Stimulated activated naive B cell treated with anti-CD40 and anti-IgM and Interleukin-4, amounts not matched to agents 10 μg/mL and 1 μg/mL and 100 μg/mL, for 72 hours (primary cell): ENCODE results near the gene ERC2.
A peak's percentile ranks its signal among the peaks of the same experiment; 100 is the strongest.

Experiments used
- ATAC-seq, 2 donors: fragments of 150-1000 bp; cut with Tn5 transposase; replicated peaks; 2 replicates each; pipeline ENCODE4 v1.10.0; 2021; ENCODE audit warnings: moderate library complexity in 1 of 2
- DNase-seq: peaks from one replicate; pipeline ENCODE4 v3.0.0; 2021
- H3K27ac Mint-ChIP-seq: one replicate; pipeline ENCODE4 v1.8.0; 2022; ENCODE audit warnings: mild to moderate bottlenecking, mixed read lengths
- H3K27me3 Mint-ChIP-seq, 2 donors: one replicate each; pipeline ENCODE4 v1.8.0; 2022; ENCODE audit warnings: mixed read lengths in 2 of 2
- H3K36me3 Mint-ChIP-seq, 2 donors: one replicate each; pipeline ENCODE4 v1.8.0; 2022; ENCODE audit warnings: mixed read lengths in 2 of 2, mild to moderate bottlenecking in 1 of 2
- H3K4me1 Mint-ChIP-seq, 2 donors: one replicate each; pipeline ENCODE4 v1.8.0; 2022; ENCODE audit warnings: mixed read lengths in 2 of 2, mild to moderate bottlenecking in 1 of 2
- H3K4me3 Mint-ChIP-seq, 2 donors: one replicate each; pipeline ENCODE4 v1.8.0; 2022; ENCODE audit warnings: mild to moderate bottlenecking in 2 of 2, mixed read lengths in 2 of 2, moderate library complexity in 1 of 2
- H3K9me3 Mint-ChIP-seq, 2 donors: one replicate each; pipeline ENCODE4 v1.8.0; 2022; ENCODE audit warnings: mixed read lengths in 2 of 2, mild to moderate bottlenecking in 1 of 2

Gene ERC2

DNA sequence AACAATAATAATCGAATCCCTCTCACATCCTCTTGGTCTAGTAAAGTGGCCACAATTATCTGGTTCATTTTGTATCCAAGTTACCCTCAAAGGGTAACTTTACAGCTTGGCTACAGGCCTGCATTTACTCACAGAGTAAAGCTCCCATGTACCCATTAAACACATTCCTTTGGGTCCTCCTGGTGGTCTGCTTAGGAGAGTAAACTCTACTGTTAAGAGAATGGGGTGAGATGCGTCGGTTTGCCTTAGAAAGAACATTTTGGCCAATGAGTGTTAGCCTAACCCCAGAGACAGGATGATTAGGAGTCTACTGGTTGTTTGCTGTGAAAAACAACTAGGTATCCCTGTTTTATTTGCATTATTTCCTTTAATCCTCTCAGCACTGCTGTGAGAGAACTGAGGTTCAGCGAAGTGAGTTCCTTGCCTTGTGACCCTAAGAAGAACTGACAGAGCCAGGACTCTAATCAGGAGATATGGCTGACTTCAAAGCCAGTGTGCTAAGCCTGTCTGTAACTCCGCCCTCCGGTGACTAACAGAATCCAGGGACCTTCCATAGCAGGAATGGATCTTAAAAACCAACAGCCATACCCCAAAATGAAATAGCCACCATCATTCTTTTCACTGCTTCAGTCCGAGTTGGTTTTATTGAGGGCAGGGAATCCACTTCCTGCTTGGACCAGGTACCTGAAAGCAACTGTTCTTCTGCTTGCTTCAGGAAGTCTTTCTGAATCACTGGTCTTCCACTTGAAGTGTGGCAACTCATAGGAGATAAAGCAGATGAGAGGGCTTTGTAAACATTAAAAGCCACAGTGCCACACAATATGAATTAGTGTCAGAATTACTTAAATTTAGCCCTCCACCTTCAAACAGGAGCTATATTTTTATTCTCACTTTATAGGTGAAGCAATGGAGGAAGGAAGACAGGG lies 663.8 kb downstream of the ERC2 start:
- H3K4me3 Mint-ChIP-seq, result no peak overlapping the region
- no peaks in the 10 kb centered on the region for H3K36me3 Mint-ChIP-seq
- peaks cover 0 to 6% of the 10 kb centered on the region in 2 donors for H3K27me3 Mint-ChIP-seq
- no peaks in the 10 kb centered on the region for H3K4me1 Mint-ChIP-seq
- peaks cover 0 to 2% of the 10 kb centered on the region in 2 donors for H3K9me3 Mint-ChIP-seq
- H3K27ac Mint-ChIP-seq, result peak overlapping the region; percentile 28
- ATAC-seq, result no peak
- no peak for DNase-seq

DNA sequence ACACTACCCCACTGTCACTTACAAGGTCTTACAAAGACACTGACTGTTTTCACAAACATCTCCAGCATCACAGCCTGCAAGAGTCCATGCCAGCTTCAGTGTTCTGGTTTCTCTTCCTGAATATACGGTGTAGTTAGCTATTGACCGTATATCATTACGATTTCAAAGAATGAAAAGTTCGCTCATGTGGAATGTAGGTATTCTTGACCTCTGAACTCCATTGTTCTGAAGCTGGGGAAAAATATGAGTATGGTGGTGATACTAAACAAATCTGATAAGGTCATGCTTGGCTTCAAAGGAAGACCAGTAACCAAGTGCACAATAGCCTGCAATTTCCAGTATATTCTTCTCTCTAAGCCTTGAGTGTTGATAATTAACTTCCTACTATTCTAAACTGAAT lies 665.5 kb downstream of the ERC2 start:
- no peak overlapping the region for H3K4me3 Mint-ChIP-seq
- no peaks in the 10 kb centered on the region for H3K9me3 Mint-ChIP-seq

DNA sequence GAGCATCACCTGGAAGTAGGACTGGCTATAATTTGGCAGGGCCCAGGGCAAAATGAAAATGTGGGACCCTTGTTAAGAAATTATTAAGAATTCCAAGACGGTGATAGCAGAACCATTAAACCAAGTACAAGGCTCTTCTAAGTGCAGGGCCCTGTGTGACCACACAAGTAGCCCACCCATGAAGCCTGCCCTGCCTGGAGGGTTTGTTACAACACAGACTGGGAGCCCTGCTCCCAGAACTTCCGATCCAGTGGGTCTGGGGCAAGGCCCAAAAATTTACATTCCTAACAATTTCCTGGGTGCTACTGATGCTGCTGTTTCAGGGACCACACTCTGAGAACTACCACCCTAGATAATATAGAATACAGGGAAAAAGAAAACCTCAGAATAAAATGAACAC lies 666.6 kb downstream of the ERC2 start:
- peaks cover 0 to 6% of the 10 kb centered on the region in 2 donors for H3K27me3 Mint-ChIP-seq
- no peak for DNase-seq
- no peaks in the 10 kb centered on the region for H3K36me3 Mint-ChIP-seq
- H3K27ac Mint-ChIP-seq, result no peak overlapping the region
- no peaks in the 10 kb centered on the region for H3K4me1 Mint-ChIP-seq
- no peak for ATAC-seq
- no peak overlapping the region for H3K4me3 Mint-ChIP-seq
- no peaks in the 10 kb centered on the region for H3K9me3 Mint-ChIP-seq

More for the DNA sequence above, 665.5 kb downstream of the ERC2 start:
- ATAC-seq, result no peak
- H3K27me3 Mint-ChIP-seq, result peaks cover 0 to 6% of the 10 kb centered on the region in 2 donors
- no peak for DNase-seq
- H3K36me3 Mint-ChIP-seq, result no peaks in the 10 kb centered on the region
- H3K27ac Mint-ChIP-seq, result no peak overlapping the region
- no peaks in the 10 kb centered on the region for H3K4me1 Mint-ChIP-seq

DNA sequence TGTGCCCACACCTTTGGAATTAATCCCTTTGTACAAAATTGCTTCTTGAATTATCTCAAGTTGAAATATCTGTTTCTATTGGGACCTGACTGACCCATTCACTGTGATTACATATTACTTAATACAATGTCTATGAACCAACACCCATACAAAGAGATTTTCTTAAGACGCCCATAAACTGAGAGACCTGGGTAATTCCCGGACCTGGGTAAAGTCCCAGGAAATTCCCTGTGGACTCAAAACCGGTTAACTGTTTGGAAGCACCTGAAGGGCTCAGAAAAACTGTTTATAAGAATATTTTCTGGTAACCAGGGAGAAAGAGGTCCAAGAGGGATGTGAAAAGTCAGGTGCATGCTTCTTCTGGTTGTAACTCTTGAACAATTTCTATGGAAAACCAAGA lies 667.2 kb downstream of the ERC2 start:
- no peak for ATAC-seq
- Mint-ChIP-seq H3K27me3 (peaks cover 0 to 2% of the 10 kb centered on the region in 2 donors), H3K27ac (no peak overlapping the region), H3K36me3 (no peaks in the 10 kb centered on the region), H3K9me3 (peaks cover 0 to under 1% of the 10 kb centered on the region in 2 donors), H3K4me1 (no peaks in the 10 kb centered on the region), H3K4me3 (no peak overlapping the region)
- DNase-seq, result no peak

DNA sequence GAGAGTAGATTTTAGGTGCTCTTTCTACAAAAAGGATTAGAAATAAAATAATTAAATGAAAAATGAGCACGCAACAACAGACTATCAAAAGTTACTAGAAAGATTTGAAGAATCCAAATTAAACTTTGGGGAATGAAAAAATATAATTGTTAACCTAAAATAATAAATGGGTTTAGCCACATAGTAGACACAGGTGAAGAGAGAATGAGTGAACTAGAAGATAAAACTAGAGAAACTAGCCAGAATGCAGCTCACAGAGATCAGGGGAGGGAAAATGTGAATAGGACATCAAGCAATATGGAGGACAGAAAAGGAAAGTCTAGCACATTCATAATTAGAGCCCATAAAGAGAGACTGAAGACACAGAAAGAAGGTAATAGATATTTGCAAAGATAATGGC lies 670.5 kb downstream of the ERC2 start:
- Mint-ChIP-seq H3K36me3 (no peaks in the 10 kb centered on the region), H3K4me1 (no peaks in the 10 kb centered on the region), H3K27ac (no peak overlapping the region), H3K27me3 (peaks cover 0 to 3% of the 10 kb centered on the region in 2 donors), H3K9me3 (peaks cover 0 to 3% of the 10 kb centered on the region in 2 donors), H3K4me3 (no peak overlapping the region)
- no peak for ATAC-seq
- DNase-seq, result no peak

DNA sequence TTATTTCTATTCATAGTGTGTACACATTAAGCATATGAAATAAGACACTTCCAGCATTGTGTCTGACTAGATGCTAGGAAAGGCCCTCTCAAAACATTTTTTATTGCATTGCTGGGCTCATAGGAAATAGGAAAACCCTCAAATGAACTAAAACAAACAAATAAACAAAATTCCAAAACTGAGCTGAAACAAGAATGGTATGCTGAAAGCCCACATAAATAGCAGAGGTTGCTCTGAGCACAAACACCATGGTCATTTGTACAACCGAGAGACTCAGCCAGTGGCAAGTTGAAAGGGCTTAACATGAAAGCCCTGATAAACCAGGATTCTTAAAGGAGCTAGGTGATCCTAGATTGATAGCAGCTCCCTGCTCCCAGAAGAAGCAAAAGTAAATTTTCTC lies 671.2 kb downstream of the ERC2 start:
- DNase-seq, result no peak
- H3K27ac Mint-ChIP-seq, result no peak overlapping the region
- H3K9me3 Mint-ChIP-seq, result peaks cover 0 to 3% of the 10 kb centered on the region in 2 donors
- no peaks in the 10 kb centered on the region for H3K4me1 Mint-ChIP-seq
- H3K36me3 Mint-ChIP-seq, result no peaks in the 10 kb centered on the region
- H3K4me3 Mint-ChIP-seq, result no peak overlapping the region
- H3K27me3 Mint-ChIP-seq, result peaks cover 0 to 3% of the 10 kb centered on the region in 2 donors
- no peak for ATAC-seq

DNA sequence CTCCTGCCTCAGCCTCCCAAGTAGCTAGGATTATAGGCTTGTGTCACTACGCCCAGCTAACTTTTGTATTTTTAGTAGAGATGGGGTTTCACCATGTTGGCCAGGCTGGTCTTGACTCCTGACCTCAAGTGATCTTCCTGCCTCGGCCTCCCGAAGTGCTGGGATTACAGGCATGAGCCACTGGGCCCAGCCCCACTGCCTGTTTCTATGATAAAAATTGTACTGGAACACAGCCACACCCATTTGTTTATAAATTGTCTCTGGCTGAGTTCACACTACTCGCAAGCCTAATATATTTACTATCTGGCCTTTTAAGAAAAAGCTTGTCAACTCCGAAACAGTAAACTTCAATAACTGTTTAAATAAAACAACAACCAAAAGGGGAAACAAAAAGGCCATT lies 671.7 kb downstream of the ERC2 start:
- Mint-ChIP-seq H3K27ac (no peak overlapping the region), H3K36me3 (no peaks in the 10 kb centered on the region), H3K27me3 (peaks cover 0 to 3% of the 10 kb centered on the region in 2 donors), H3K9me3 (peaks cover 0 to 3% of the 10 kb centered on the region in 2 donors), H3K4me1 (no peaks in the 10 kb centered on the region), H3K4me3 (no peak overlapping the region)
- ATAC-seq (no peak), DNase-seq (no peak)

DNA sequence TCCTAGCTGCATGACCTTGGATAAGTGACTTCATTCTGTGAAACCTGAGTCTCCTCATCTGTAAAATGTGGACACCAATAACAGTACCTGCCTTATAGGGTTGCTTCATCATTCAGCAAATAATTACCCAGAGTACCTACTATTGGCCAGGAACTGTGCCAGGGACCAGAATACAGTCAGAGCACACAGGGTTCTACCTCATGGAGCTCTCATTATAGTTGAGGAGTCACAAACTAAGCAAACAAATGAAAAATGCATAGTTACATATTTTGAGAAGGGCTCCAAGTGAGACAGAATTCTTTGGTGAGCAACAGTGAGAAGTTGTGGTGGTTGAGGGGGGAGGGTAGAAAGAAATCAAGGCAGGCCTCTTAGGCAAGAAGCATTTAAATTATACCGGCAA lies 672.5 kb downstream of the ERC2 start:
- Mint-ChIP-seq H3K36me3 (no peaks in the 10 kb centered on the region), H3K9me3 (peaks cover 0 to 3% of the 10 kb centered on the region in 2 donors), H3K4me1 (no peaks in the 10 kb centered on the region), H3K27me3 (peaks cover 0 to 3% of the 10 kb centered on the region in 2 donors), H3K4me3 (no peak overlapping the region), H3K27ac (no peak overlapping the region)
- DNase-seq (no peak), ATAC-seq (no peak)

DNA sequence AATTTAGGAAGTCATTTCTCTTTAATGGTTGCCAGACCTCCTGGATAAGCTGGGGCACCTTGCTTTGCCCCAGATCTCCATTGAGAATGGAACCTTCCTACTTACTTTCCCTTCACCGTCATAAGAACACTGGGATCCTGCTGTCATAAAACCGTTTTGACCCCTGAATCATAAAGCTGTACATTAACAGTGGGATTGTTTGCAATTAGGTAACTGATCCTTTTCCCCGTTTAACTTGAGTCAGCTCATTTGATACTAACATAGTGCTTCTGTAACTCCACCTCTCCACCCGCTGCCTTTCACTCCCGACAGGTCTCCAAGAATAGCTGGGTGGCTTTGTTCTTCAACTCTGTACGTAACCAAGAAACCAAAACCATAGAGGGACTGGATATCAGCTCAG lies 673.0 kb downstream of the ERC2 start:
- no peak overlapping the region for H3K4me3 Mint-ChIP-seq
- no peaks in the 10 kb centered on the region for H3K36me3 Mint-ChIP-seq
- H3K27ac Mint-ChIP-seq, result no peak overlapping the region
- peaks cover 0 to 3% of the 10 kb centered on the region in 2 donors for H3K27me3 Mint-ChIP-seq
- ATAC-seq (no peak), DNase-seq (no peak)
- peaks cover 0 to 3% of the 10 kb centered on the region in 2 donors for H3K9me3 Mint-ChIP-seq
- no peaks in the 10 kb centered on the region for H3K4me1 Mint-ChIP-seq

DNA sequence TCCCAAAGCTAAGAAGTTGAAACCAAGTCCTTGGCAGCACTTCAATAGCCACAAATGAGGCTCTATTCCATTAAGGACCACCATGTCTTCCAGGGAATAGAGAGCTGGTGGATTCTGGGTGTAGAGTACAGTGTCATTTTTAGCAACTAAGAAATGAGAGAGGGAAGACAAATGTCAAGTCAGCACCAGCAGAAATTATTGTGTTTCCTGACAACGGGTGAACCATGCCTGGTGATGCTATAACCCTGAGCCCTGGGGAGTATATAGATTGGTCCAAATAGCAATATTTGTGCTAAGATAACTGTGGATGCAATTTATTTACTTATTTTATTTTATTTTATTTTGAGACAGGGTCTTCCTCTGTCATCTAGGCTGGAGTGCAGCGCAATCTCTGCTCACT lies 675.5 kb downstream of the ERC2 start:
- no peak overlapping the region for H3K27ac Mint-ChIP-seq
- ATAC-seq (no peak), DNase-seq (no peak)
- no peak overlapping the region for H3K4me3 Mint-ChIP-seq
- H3K4me1 Mint-ChIP-seq, result no peaks in the 10 kb centered on the region
- peaks cover 0 to 3% of the 10 kb centered on the region in 2 donors for H3K27me3 Mint-ChIP-seq
- H3K36me3 Mint-ChIP-seq, result no peaks in the 10 kb centered on the region
- peaks cover 0 to 3% of the 10 kb centered on the region in 2 donors for H3K9me3 Mint-ChIP-seq

DNA sequence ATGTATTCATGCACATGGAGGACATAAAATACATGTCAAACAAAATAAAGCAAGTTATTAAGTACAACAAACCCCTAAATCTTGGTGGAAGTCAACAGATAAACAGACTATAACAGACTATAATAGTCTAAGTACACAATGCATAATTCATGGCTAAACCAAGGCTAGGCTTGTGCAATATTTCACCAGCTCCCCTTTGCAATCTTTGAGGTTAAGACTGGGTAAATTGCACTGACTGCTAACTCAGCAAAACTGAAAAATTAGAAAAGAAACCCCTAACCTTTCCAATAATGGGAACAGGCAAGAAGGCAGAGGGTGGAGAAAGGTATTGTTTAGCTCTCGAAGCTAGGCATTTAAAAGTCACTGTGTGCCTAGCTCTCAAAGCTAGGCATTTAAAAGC lies 676.3 kb downstream of the ERC2 start:
- peaks cover 0 to 3% of the 10 kb centered on the region in 2 donors for H3K27me3 Mint-ChIP-seq
- H3K4me3 Mint-ChIP-seq, result no peak overlapping the region
- ATAC-seq, result no peak
- H3K9me3 Mint-ChIP-seq, result peaks cover 0 to 3% of the 10 kb centered on the region in 2 donors
- no peaks in the 10 kb centered on the region for H3K36me3 Mint-ChIP-seq
- no peaks in the 10 kb centered on the region for H3K4me1 Mint-ChIP-seq
- H3K27ac Mint-ChIP-seq, result no peak overlapping the region
- DNase-seq, result no peak

DNA sequence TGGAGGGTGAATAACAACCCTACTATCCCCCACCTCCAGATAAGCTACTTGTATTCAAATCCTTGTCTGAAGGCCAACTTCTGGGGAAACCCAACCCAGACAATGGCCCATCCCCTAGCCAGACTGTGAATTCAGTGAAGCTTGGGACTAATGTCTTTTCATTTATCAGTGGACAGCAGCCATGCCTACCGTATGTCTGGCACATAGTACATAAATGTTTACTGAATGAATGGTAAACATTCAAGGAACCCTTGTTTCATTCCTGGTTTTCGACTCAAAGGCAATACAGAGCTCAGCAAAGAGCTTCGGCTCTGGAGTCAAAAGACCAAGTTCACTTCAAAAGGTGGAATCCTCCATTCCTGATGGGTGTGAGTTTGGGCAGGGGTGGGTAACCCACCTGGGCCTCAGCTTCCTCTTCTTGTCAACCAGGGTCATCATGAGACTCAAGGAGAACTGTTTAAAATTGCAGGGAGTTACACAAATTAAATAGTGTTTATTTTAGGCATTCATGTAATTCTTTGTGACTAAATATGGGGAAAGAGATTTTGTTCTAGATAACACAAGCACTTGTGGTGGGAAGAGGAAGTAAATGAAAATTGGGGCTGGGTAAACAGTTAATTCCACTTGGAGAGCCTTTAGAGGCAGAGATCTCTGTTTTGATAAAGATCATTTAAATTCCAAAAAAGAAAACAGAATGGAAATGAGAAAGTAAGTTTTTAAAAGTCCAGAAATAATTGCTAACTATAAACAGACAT lies 677.5 kb downstream of the ERC2 start:
- no peak for ATAC-seq
- H3K27ac Mint-ChIP-seq, result no peak overlapping the region
- H3K9me3 Mint-ChIP-seq, result no peaks in the 10 kb centered on the region
- H3K4me1 Mint-ChIP-seq, result no peaks in the 10 kb centered on the region
- no peaks in the 10 kb centered on the region for H3K36me3 Mint-ChIP-seq
- no peak for DNase-seq
- H3K4me3 Mint-ChIP-seq, result no peak overlapping the region
- H3K27me3 Mint-ChIP-seq, result peaks cover 0 to under 1% of the 10 kb centered on the region in 2 donors

DNA sequence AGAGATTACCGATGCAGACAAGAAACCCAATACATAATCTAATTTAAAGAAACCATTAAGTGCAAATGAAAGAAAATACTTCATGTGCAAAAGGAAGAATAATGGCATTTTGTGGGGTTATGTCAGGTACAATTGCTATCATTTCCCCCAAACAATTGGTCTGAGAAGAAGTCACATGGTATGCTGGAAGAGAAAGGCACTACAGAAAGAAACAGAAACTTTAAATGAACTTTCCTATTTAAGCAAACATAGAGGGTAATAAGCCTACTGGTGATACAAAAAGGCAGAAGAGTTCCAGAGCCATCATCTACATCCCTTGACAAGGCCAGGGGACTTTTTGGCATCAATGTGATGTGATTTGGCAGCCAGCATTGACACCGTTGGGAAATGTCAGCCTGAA lies 678.8 kb downstream of the ERC2 start:
- DNase-seq (no peak), ATAC-seq (no peak)
- Mint-ChIP-seq H3K9me3 (no peaks in the 10 kb centered on the region), H3K36me3 (no peaks in the 10 kb centered on the region), H3K4me3 (no peak overlapping the region), H3K27ac (no peak overlapping the region), H3K4me1 (no peaks in the 10 kb centered on the region), H3K27me3 (no peaks in the 10 kb centered on the region)

DNA sequence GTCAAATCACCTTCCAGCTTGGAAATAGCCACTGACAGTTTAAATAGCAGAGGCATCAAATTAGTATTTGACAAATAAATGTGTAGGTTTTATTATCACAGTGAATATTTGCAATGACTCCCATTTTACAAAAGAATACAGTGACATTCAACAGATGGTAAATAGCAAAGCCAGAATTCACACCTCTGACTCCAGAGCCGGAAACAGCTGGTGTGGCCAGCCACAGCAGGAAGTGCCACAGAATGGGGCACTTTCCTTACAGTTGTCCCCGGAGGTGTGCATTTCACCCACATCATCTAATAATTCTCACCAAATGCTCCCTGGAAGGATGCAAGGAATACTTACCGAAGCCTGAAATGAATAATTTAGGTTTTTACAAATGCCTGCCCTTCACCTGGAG lies 685.5 kb downstream of the ERC2 start:
- no peak for ATAC-seq
- Mint-ChIP-seq H3K27me3 (no peaks in the 10 kb centered on the region), H3K9me3 (peaks cover 0 to 4% of the 10 kb centered on the region in 2 donors), H3K36me3 (no peaks in the 10 kb centered on the region), H3K4me3 (no peak overlapping the region), H3K27ac (no peak overlapping the region), H3K4me1 (no peaks in the 10 kb centered on the region)
- DNase-seq, result no peak

DNA sequence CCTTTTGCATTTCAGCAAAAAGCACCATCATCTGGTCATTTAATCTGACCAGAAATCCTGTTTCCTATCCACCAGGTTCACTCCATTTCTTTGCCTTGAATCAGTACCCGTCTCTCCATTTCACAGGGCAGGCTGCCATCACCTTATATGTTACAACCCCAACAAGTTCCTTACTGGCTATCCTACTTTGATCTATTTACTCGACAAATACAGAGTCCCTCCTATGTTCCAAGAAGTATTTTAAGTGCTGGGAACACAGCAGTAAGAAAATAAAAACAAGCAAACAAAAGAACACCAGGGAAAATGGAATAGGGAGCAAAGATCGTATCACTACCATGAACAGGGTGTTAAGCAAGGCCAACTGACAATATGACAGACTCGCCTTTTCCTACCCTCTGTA lies 685.9 kb downstream of the ERC2 start:
- no peaks in the 10 kb centered on the region for H3K27me3 Mint-ChIP-seq
- no peaks in the 10 kb centered on the region for H3K4me1 Mint-ChIP-seq
- DNase-seq, result no peak
- H3K36me3 Mint-ChIP-seq, result no peaks in the 10 kb centered on the region
- no peak overlapping the region for H3K27ac Mint-ChIP-seq
- no peak overlapping the region for H3K4me3 Mint-ChIP-seq
- ATAC-seq, result no peak
- H3K9me3 Mint-ChIP-seq, result peaks cover 0 to 4% of the 10 kb centered on the region in 2 donors
